Endothelial cell of umbilical vein (primary cell): ENCODE measurements around the gene KRTAP10-12. TPM values are rescaled to one million over a fixed set of nuclear protein-coding genes. Genes with fewer than 3 reads are reported as not detected.
A peak's percentile ranks its signal among the peaks of the same experiment; 100 is the strongest.

ENCODE experiments used
- BruUV-seq: library from RNA; stranded (reverse); fragments of 400-500 nt; replicated peaks from 2 replicates; lab custom pipeline; 2021; lab: Mats Ljungman, UMichigan
- CTCF ChIA-PET: fragments of 300-600, 350-600 bp; sonication (Branson Sonifier 250); formaldehyde crosslinking; loops from one replicate; lab custom pipeline; 2021; ENCODE audit warnings: antibody characterized with exemption, inconsistent platforms; lab: Charles Lee
- POLR2A ChIA-PET: fragments of 300-600, 350-600 bp; sonication (Branson Sonifier 250); formaldehyde crosslinking; loops from one replicate; lab custom pipeline; 2021; ENCODE audit warnings: antibody characterized with exemption, inconsistent platforms; lab: Charles Lee
- DNase-seq: peaks from one replicate; pipeline ENCODE4 v3.0.0-alpha.2; 2011; ENCODE audit warnings: low read depth, low spot score
- FAIRE-seq: peaks from 2 replicates; lab custom pipeline; 2011; peaks lifted over from hg19 to GRCh38; lab: Jason Lieb, UNC
- H2AFZ ChIP-seq: 2 replicates; pipeline ENCODE4 v1.6.0; 2012; ENCODE audit warnings: low read depth, low read length, control low read depth, inconsistent platforms
- H3K27ac ChIP-seq: 2 replicates; pipeline ENCODE4 v1.5.1; 2011; ENCODE audit warnings: low read depth, mild to moderate bottlenecking, control low read depth, low read length, moderate library complexity; ENCODE audit not compliant: insufficient read depth
- H3K27me3 ChIP-seq, 2 experiments: 2 replicates each; pipeline versions ENCODE4 v1.6.0 to v1.6.1; 2011; ENCODE audit warnings: low read length in 2 of 2, mixed read lengths in 1 of 2; ENCODE audit not compliant: control insufficient read depth in 2 of 2, insufficient read depth in 2 of 2
- H3K36me3 ChIP-seq, 2 experiments: 2 replicates in 1 of 2; 3 replicates in 1 of 2; pipeline ENCODE4 v1.5.1; 2011; ENCODE audit warnings: low read length in 2 of 2, mild to moderate bottlenecking in 1 of 2, moderate library complexity in 1 of 2; ENCODE audit not compliant: control insufficient read depth in 2 of 2, insufficient read depth in 2 of 2; ENCODE audit errors: extremely low read depth in 1 of 2
- H3K4me1 ChIP-seq: 3 replicates; pipeline ENCODE4 v1.5.1; 2011; ENCODE audit warnings: mild to moderate bottlenecking, low read length; ENCODE audit not compliant: control insufficient read depth, insufficient read depth; ENCODE audit errors: extremely low read depth
- H3K4me2 ChIP-seq: 2 replicates; pipeline ENCODE4 v1.6.1; 2011; ENCODE audit warnings: low read length, control low read depth, mixed read lengths; ENCODE audit not compliant: insufficient read depth
- H3K4me3 ChIP-seq, 3 experiments: fragments of 200-600 bp in 1 of 3; sonication (generic), shearing (Covaris generic) in 1 of 3; replicated peaks in 1 of 3; 2 replicates each; pipeline ENCODE4 v1.5.1; 2011 to 2016; ENCODE audit warnings: control low read depth in 3 of 3, low read length in 3 of 3, mild to moderate bottlenecking in 2 of 3, inconsistent platforms in 1 of 3, low read depth in 1 of 3, moderate library complexity in 1 of 3; ENCODE audit not compliant: insufficient read depth in 1 of 3
- H3K79me2 ChIP-seq: 2 replicates; pipeline ENCODE4 v1.6.0; 2012; ENCODE audit warnings: low read length, inconsistent platforms; ENCODE audit not compliant: control insufficient read depth, insufficient read depth
- H3K9ac ChIP-seq: replicated peaks from 2 replicates; pipeline ENCODE3; 2011; ENCODE audit warnings: low read length, control low read depth; ENCODE audit not compliant: insufficient read depth; ENCODE audit errors: extremely low read depth
- H3K9me1 ChIP-seq: replicated peaks from 3 replicates; pipeline ENCODE4 v1.6.0; 2011; ENCODE audit warnings: mild to moderate bottlenecking, low read length; ENCODE audit not compliant: control insufficient read depth, insufficient read depth; ENCODE audit errors: extremely low read depth
- H3K9me3 ChIP-seq: replicated peaks from 2 replicates; pipeline ENCODE4 v1.5.1; 2012; ENCODE audit warnings: low read length, inconsistent platforms; ENCODE audit not compliant: control insufficient read depth, insufficient read depth
- H4K20me1 ChIP-seq: replicated peaks from 2 replicates; pipeline ENCODE3; 2011; ENCODE audit warnings: mild to moderate bottlenecking, low read length; ENCODE audit not compliant: control insufficient read depth, insufficient read depth; ENCODE audit errors: extremely low read depth
- EZH2 ChIP-seq: IDR thresholded peaks from 2 replicates; pipeline ENCODE4 v1.6.1; 2012; ENCODE audit warnings: borderline replicate concordance, low read depth, mild to moderate bottlenecking, moderate library complexity, low read length, inconsistent platforms; ENCODE audit not compliant: severe bottlenecking
- JUN ChIP-seq: IDR thresholded peaks from 2 replicates; pipeline ENCODE4 v1.6.1; 2011; ENCODE audit warnings: borderline replicate concordance, low read depth; ENCODE audit not compliant: insufficient read length, insufficient read depth
- dilution Hi-C: fragments of 300-500 bp; cut with MboI; formaldehyde crosslinking; loops from one replicate; pipeline ENCODE4 v1.15.0; 2019; ENCODE audit warnings: low sequenced_read_pairs; ENCODE audit not compliant: extremely low pct_ligation_motif_present
- intact Hi-C: fragments of 100-400 bp; cut with micrococcal nuclease; formaldehyde crosslinking; loops from one replicate; pipeline ENCODE4 v1.10.0; 2022
- polyA plus RNA-seq, 4 experiments: library from polyadenylated mRNA; depleted of rRNA in 3 of 4; stranded (reverse) in 3 of 4; unstranded in 1 of 4; fragments of >200 nt; gene quantifications; 2 replicates each; pipeline versions ENCODE4 v1.2.1 to v1.2.3, GENCODE V29; 2011 to 2012; ENCODE audit warnings: missing spikeins in 1 of 4
- total RNA-seq: library from RNA; stranded (reverse); gene quantifications from 2 replicates; pipeline ENCODE4 v1.2.3, GENCODE V29; 2021

The KRTAP10-12 gene
- total and polyA plus RNA-seq, 2 donors (not counting 3 experiments of a cell fraction or from before 2014, with no cell fraction given): not detected

GRCh38 chr21:44712203-44713028 lies 15.4 kb downstream of the KRTAP10-12 start:
- Histone ChIP-seq H3K27me3 (peaks cover 70 to 88% of the 10 kb centered on the region in 2 experiments), H3K4me3 (no peak overlapping the region), H3K4me1 (peaks cover 5% of the 10 kb centered on the region), H3K9me3 (no peaks in the 10 kb centered on the region), H3K36me3 (no peaks in the 10 kb centered on the region), H3K27ac (no peak overlapping the region), H3K4me2 (no peak overlapping the region), H3K79me2 (no peaks in the 10 kb centered on the region), H4K20me1 (no peaks in the 10 kb centered on the region), H3K9me1 (no peaks in the 10 kb centered on the region), H2AFZ (no peak overlapping the region), H3K9ac (no peak overlapping the region)
- DNase-seq (no peak), FAIRE-seq (no peak)
- BruUV-seq: no TSS peak
- CTCF ChIA-PET: interaction anchor here (0.8 to 1.5 kb wide), 2 partner anchors 11 to 81 kb away, joined by 3 to 5 read pairs; no protein-coding TSS in a partner anchor
- TF ChIP-seq JUN (no peak), EZH2 (peak; percentile 33)
- POLR2A ChIA-PET: no interaction called here
- intact Hi-C loops: no loop called here
- dilution Hi-C loops: no loop called here

- no peaks in the 10 kb centered on the region for H4K20me1 ChIP-seq
- CTCF ChIA-PET: interaction anchor here (0.8 to 1.1 kb wide), 2 partner anchors 49 to 80 kb away, joined by 3 read pairs; no protein-coding TSS in a partner anchor
- no peak for DNase-seq
Measured at GRCh38 chr21:44713130-44713529, 16.2 kb downstream of the KRTAP10-12 start.

More at GRCh38 chr21:44713130-44713529, 16.2 kb downstream of the KRTAP10-12 start:
- TF ChIP-seq JUN (no peak), EZH2 (no peak)
- H2AFZ ChIP-seq: no peak overlapping the region
- H3K9me1 ChIP-seq: no peaks in the 10 kb centered on the region
- H3K4me3 ChIP-seq: no peak overlapping the region
- H3K9me3 ChIP-seq: no peaks in the 10 kb centered on the region
- peaks cover 5% of the 10 kb centered on the region for H3K4me1 ChIP-seq
- no peaks in the 10 kb centered on the region for H3K36me3 ChIP-seq
- FAIRE-seq: no peak
- intact Hi-C loops: no loop called here
- H3K9ac ChIP-seq: no peak overlapping the region
- POLR2A ChIA-PET: no interaction called here
- no peak overlapping the region for H3K4me2 ChIP-seq
- no peak overlapping the region for H3K27ac ChIP-seq
- peaks cover 66 to 89% of the 10 kb centered on the region in 2 experiments for H3K27me3 ChIP-seq
- no TSS peak for BruUV-seq
- no peaks in the 10 kb centered on the region for H3K79me2 ChIP-seq
- dilution Hi-C loops: no loop called here
